Right cardiac atrium (tissue), 5 donors: ENCODE data around the gene B4GALNT3. TPM values are rescaled to one million over a fixed set of nuclear protein-coding genes. Genes with fewer than 3 reads are reported as not detected.

Experiments
- ATAC-seq, 2 donors: fragments of 200-7000 bp; cut with Tn5 transposase; one replicate each; pipeline versions ENCODE4 v1.8.0 to v1.9.1; 2020; ENCODE audit warnings: moderate library complexity in 2 of 2, mild to moderate bottlenecking in 1 of 2
- DNase-seq, 3 donors: peaks; one replicate each; pipeline ENCODE4 v3.0.0-alpha.2; 2020
- H3K27ac ChIP-seq: one replicate; pipeline ENCODE4 v1.5.1; 2013; ENCODE audit warnings: mild to moderate bottlenecking, low read length, control low read depth, moderate library complexity
- H3K27me3 ChIP-seq: one replicate; pipeline ENCODE4 v1.6.1; 2013; ENCODE audit not compliant: control insufficient read depth, insufficient read depth
- H3K4me1 ChIP-seq: one replicate; pipeline ENCODE4 v1.6.1; 2013; ENCODE audit warnings: low read length; ENCODE audit not compliant: control insufficient read depth, insufficient read depth
- H3K4me3 ChIP-seq: one replicate; pipeline ENCODE4 v1.5.1; 2013; ENCODE audit warnings: low read length, control low read depth
- H3K9me3 ChIP-seq: one replicate; pipeline ENCODE4 v1.6.1; 2013; ENCODE audit warnings: low read length; ENCODE audit not compliant: control insufficient read depth
- WGBS: extraction: QIAGEN DNeasy Blood & Tissue Kit; methylation state at CpG from one replicate; pipeline ENCODE4 v1.1.7; 2013; 5-methylcytosine and 5-hydroxymethylcytosine counted together
- intact Hi-C, 4 donors: fragments of 100-400 bp; cut with DNase I; formaldehyde crosslinking; loops; one replicate each; pipeline versions ENCODE4 v1.11.0 to v1.14.0; 2022 to 2023
- polyA plus RNA-seq: library from polyadenylated mRNA; stranded (reverse); fragments of 200-250 nt; gene quantifications from one replicate; pipeline ENCODE4 v1.2.3, GENCODE V29; 2013
- total RNA-seq, 4 donors: library from RNA; stranded (reverse); fragmentation: NEBNext Ultra II Directional; extraction: Animal tissue kit (Norgen Biotek cat#: 25700); gene quantifications; one replicate each; pipeline ENCODE4 v1.2.1, GENCODE V29; 2021
- donor health status: healthy with polysubstance abuse.
- donor health status: DM: no; HTN: yes; CAD: no.
- donor health status: DM: no; HTN: no; CAD: no.
- donor health status: DM: no; HTN: yes; CAD: no; lungs with severe emphysema.
- donor health status: DM: yes; HTN: yes; CAD: no.

The B4GALNT3 gene
- total and polyA plus RNA-seq, 5 donors = 22.7 to 50.2 (median 35.6) TPM

GRCh38 chr12:467591-467990 lies 7.9 kb downstream of the B4GALNT3 start:
- no peak overlapping the region for H3K4me3 ChIP-seq
- 87% methylated on average over 6 of the region's 6 CpGs for WGBS
- DNase-seq (no peak), ATAC-seq (no peak)
- H3K9me3 ChIP-seq = no peaks in the 10 kb centered on the region
- intact Hi-C loops = no loop called here
- peaks cover 2% of the 10 kb centered on the region for H3K4me1 ChIP-seq
- no peaks in the 10 kb centered on the region for H3K27me3 ChIP-seq
- peak overlapping the region; percentile 39 for H3K27ac ChIP-seq

GRCh38 chr12:468671-469389 lies 9.1 kb downstream of the B4GALNT3 start:
- intact Hi-C loops = no loop called here
- WGBS = 60% methylated on average over 10 of the region's 10 CpGs
- Histone ChIP-seq H3K27ac (peak overlapping the region; percentile 88), H3K4me3 (no peak overlapping the region), H3K27me3 (no peaks in the 10 kb centered on the region), H3K9me3 (no peaks in the 10 kb centered on the region), H3K4me1 (no peaks in the 10 kb centered on the region)
- ATAC-seq (no peak), DNase-seq (no peak)

DNA sequence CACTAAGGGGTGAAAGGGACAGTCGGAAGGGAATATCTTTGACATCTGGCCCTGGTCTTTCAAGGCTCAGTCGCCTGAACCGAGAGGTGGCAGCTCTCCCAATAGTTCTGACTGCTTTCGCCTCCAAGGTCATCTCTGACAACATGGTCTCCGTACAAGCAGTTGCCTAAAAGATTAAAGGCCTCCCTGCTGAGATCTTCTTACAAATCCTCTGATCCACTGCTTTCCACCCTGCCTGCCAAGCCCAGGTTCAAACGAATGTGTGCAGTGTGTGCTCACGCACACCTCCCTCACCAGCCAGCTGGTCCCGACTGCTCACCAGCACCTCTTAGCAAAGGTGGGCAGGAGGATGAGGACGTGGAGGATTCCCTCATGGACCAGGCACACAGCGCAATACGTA lies 10.4 kb downstream of the B4GALNT3 start:
- peak overlapping the region; percentile 31 for H3K27ac ChIP-seq
- intact Hi-C loops = no loop called here
- ATAC-seq = no peak
- no peak overlapping the region for H3K4me3 ChIP-seq
- no peaks in the 10 kb centered on the region for H3K9me3 ChIP-seq
- no peaks in the 10 kb centered on the region for H3K4me1 ChIP-seq
- 58% methylated on average over 11 of the region's 11 CpGs for WGBS
- no peak for DNase-seq
- H3K27me3 ChIP-seq = no peaks in the 10 kb centered on the region

DNA sequence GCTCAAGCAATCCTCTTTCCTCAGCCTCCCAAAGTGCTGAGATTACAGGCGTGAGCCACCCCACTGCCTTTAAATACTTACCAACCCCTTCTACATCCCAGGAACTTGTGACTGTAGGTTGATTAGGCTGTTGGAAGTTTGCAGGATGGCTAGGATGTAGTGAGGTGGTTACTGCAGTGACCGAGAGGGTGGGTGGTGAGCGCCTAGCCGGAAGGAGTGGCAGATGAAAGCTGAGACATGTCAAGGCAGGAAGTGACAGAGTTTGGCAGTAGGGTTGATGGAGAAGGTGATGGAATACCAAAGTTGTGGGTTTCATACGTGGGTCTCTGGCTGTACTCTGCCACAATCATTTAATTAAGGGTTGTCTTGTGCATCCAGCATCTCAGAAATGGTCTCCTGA lies 13.5 kb downstream of the B4GALNT3 start:
- Histone ChIP-seq H3K27ac (peak overlapping the region; percentile 74), H3K9me3 (no peaks in the 10 kb centered on the region), H3K27me3 (no peaks in the 10 kb centered on the region), H3K4me1 (no peaks in the 10 kb centered on the region), H3K4me3 (no peak overlapping the region)
- 79% methylated on average over 5 of the region's 5 CpGs for WGBS
- ATAC-seq (no peak), DNase-seq (no peak)
- intact Hi-C loops = no loop called here

GRCh38 chr12:473863-474577 lies 14.3 kb downstream of the B4GALNT3 start:
- ATAC-seq = peak; percentile 43 to 64
- peak overlapping the region; percentile 74 for H3K27ac ChIP-seq
- intact Hi-C loops = no loop called here
- H3K9me3 ChIP-seq = no peaks in the 10 kb centered on the region
- H3K27me3 ChIP-seq = no peaks in the 10 kb centered on the region
- WGBS = 31% methylated on average over 9 of the region's 9 CpGs
- no peak for DNase-seq
- H3K4me1 ChIP-seq = no peaks in the 10 kb centered on the region
- H3K4me3 ChIP-seq = no peak overlapping the region

GRCh38 chr12:475286-475685 lies 15.5 kb downstream of the B4GALNT3 start:
- intact Hi-C loops = no loop called here
- H3K27me3 ChIP-seq = no peaks in the 10 kb centered on the region
- no peaks in the 10 kb centered on the region for H3K9me3 ChIP-seq
- H3K4me3 ChIP-seq = no peak overlapping the region
- 45% methylated on average over 5 of the region's 5 CpGs for WGBS
- H3K27ac ChIP-seq = peak overlapping the region; percentile 11
- DNase-seq (no peak), ATAC-seq (no peak)
- H3K4me1 ChIP-seq = peaks cover 2% of the 10 kb centered on the region

DNA sequence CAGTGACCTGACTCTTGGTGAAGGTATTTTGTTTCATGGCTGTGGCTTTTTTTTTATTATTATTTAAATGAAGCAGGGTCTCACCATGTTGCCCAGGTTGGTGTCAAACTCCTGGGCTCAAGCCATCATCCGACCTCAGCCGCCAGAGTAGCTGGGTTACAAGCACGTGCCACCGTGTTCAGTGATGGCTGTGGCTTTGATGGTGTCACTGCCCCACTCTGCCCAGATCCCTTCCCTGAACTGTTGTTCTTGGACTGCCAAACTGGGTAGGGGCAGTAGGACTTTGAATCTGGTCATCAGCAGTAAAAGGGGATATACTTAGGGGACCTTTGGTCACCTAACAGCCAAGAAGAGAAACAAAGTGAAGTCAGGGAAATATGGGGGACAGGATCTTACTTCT lies 19.4 kb downstream of the B4GALNT3 start:
- no peaks in the 10 kb centered on the region for H3K9me3 ChIP-seq
- peak overlapping the region; percentile 66 for H3K27ac ChIP-seq
- DNase-seq (no peak), ATAC-seq (no peak)
- peaks cover 17% of the 10 kb centered on the region for H3K4me1 ChIP-seq
- intact Hi-C loops = no loop called here
- no peaks in the 10 kb centered on the region for H3K27me3 ChIP-seq
- WGBS = 73% methylated on average over 4 of the region's 4 CpGs
- no peak overlapping the region for H3K4me3 ChIP-seq

GRCh38 chr12:480831-481816 lies 21.4 kb downstream of the B4GALNT3 start:
- WGBS = 24% methylated on average over 13 of the region's 13 CpGs
- ATAC-seq = peak; percentile 94 to 95
- Histone ChIP-seq H3K9me3 (no peaks in the 10 kb centered on the region), H3K4me3 (no peak overlapping the region), H3K27ac (peak overlapping the region; percentile 96), H3K27me3 (no peaks in the 10 kb centered on the region), H3K4me1 (peaks cover 17% of the 10 kb centered on the region)
- intact Hi-C loops = no loop called here
- DNase-seq = peak; percentile 85 to 91 (median 89)

- DNase-seq = no peak
- Histone ChIP-seq H3K27me3 (no peaks in the 10 kb centered on the region), H3K9me3 (no peaks in the 10 kb centered on the region), H3K4me3 (no peak overlapping the region), H3K4me1 (peaks cover 17% of the 10 kb centered on the region), H3K27ac (peak overlapping the region; percentile 91)
- peak in 1 of 2 donors; percentile 12 for ATAC-seq
- WGBS = 36% methylated on average over 3 of the region's 3 CpGs
- intact Hi-C loops = no loop called here
Measured at GRCh38 chr12:482061-482460, 22.3 kb downstream of the B4GALNT3 start.

DNA sequence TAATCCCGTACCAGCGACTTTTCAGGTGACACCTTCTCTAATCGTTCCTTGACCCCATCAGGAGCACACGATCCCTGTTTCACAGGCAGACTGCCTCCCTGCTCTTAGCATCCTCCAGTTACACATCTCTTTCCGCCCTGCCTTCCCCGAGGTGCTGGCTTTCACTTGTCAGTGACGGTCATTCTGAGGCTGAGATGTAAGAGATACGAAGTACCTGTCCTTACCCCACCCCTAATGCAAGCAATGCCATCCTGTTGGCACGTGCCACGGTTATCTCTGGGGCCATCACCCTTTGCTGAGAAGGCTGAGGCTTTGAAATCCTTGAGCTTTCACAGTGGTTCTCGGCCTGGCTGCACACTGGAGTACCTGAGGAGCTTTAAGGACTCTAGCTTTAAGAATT lies 24.4 kb downstream of the B4GALNT3 start:
- no peaks in the 10 kb centered on the region for H3K27me3 ChIP-seq
- H3K27ac ChIP-seq = no peak overlapping the region
- ATAC-seq (no peak), DNase-seq (no peak)
- intact Hi-C loops = no loop called here
- H3K4me1 ChIP-seq = peaks cover 17% of the 10 kb centered on the region
- no peak overlapping the region for H3K4me3 ChIP-seq
- 70% methylated on average over 11 of the region's 11 CpGs for WGBS
- H3K9me3 ChIP-seq = no peaks in the 10 kb centered on the region

GRCh38 chr12:490260-490659 lies 30.5 kb downstream of the B4GALNT3 start:
- H3K27me3 ChIP-seq = no peaks in the 10 kb centered on the region
- no peak overlapping the region for H3K27ac ChIP-seq
- no peak for DNase-seq
- ATAC-seq = no peak
- intact Hi-C loops = no loop called here
- H3K4me3 ChIP-seq = no peak overlapping the region
- H3K9me3 ChIP-seq = no peaks in the 10 kb centered on the region
- H3K4me1 ChIP-seq = peaks cover 3% of the 10 kb centered on the region
